Mesenchymal stem cell (in vitro differentiated cells and primary cell): ENCODE data around the gene RIMKLA.

Source experiments
- DNase-seq: peaks from one replicate; pipeline ENCODE4 v3.0.0-alpha.2; 2013
- H2AFZ ChIP-seq: one replicate; pipeline ENCODE4 v1.6.1; 2013; ENCODE audit warnings: low read depth, mild to moderate bottlenecking, control low read depth, inconsistent platforms, low read length, moderate library complexity
- H2AK5ac ChIP-seq: 2 replicates; pipeline ENCODE4 v1.6.1; 2013; ENCODE audit warnings: low read length, moderate library complexity, mild to moderate bottlenecking, inconsistent platforms; ENCODE audit not compliant: severe bottlenecking
- H2BK120ac ChIP-seq: one replicate; pipeline ENCODE4 v1.6.1; 2013; ENCODE audit warnings: low read depth, mild to moderate bottlenecking, inconsistent platforms, low read length, moderate library complexity
- H2BK12ac ChIP-seq, 2 experiments: one replicate each; pipeline ENCODE4 v1.6.1; 2013; ENCODE audit warnings: inconsistent platforms in 2 of 2, low read length in 2 of 2, mild to moderate bottlenecking in 2 of 2, moderate library complexity in 2 of 2, control low read depth in 1 of 2
- H2BK15ac ChIP-seq: one replicate; pipeline ENCODE4 v1.6.1; 2013; ENCODE audit warnings: mild to moderate bottlenecking, low read depth, inconsistent platforms; ENCODE audit not compliant: poor library complexity, severe bottlenecking
- H2BK5ac ChIP-seq: 2 replicates; pipeline ENCODE4 v1.6.1; 2013; ENCODE audit warnings: low read depth, mild to moderate bottlenecking, low read length, control low read depth, inconsistent platforms; ENCODE audit not compliant: poor library complexity, severe bottlenecking
- H3K14ac ChIP-seq, 2 experiments: one replicate each; pipeline ENCODE4 v1.6.1; 2013; ENCODE audit warnings: inconsistent platforms in 2 of 2, low read length in 2 of 2, control low read depth in 1 of 2, mild to moderate bottlenecking in 1 of 2, moderate library complexity in 1 of 2
- H3K18ac ChIP-seq, 2 experiments: one replicate each; pipeline ENCODE4 v1.6.1; 2013; ENCODE audit warnings: inconsistent platforms in 2 of 2, low read length in 2 of 2, control low read depth in 1 of 2, low read depth in 1 of 2, mild to moderate bottlenecking in 1 of 2
- H3K23ac ChIP-seq, 2 experiments: one replicate each; pipeline ENCODE4 v1.6.1; 2013; ENCODE audit warnings: inconsistent platforms in 2 of 2, low read length in 2 of 2, mild to moderate bottlenecking in 2 of 2, moderate library complexity in 2 of 2, control low read depth in 1 of 2
- H3K27ac ChIP-seq: 2 replicates; pipeline ENCODE4 v1.5.1; 2013; ENCODE audit warnings: mild to moderate bottlenecking, moderate library complexity, low read length, control low read depth, inconsistent platforms; ENCODE audit not compliant: poor library complexity, severe bottlenecking
- H3K27me3 ChIP-seq, 2 experiments: 2 replicates each; pipeline versions ENCODE4 v1.6.1 to v1.7.0; 2013; ENCODE audit warnings: low read length in 2 of 2, mild to moderate bottlenecking in 2 of 2, moderate library complexity in 2 of 2, control low read depth in 1 of 2, inconsistent platforms in 1 of 2; ENCODE audit not compliant: control insufficient read depth in 1 of 2, insufficient read depth in 1 of 2
- H3K36me3 ChIP-seq, 2 experiments: 2 replicates each; pipeline versions ENCODE4 v1.6.1 to v1.7.0; 2013; ENCODE audit warnings: low read length in 2 of 2, control low read depth in 1 of 2, inconsistent platforms in 1 of 2, low read depth in 1 of 2, mild to moderate bottlenecking in 1 of 2; ENCODE audit not compliant: insufficient read depth in 2 of 2, control insufficient read depth in 1 of 2
- H3K4ac ChIP-seq, 2 experiments: one replicate each; pipeline ENCODE4 v1.6.1; 2013; ENCODE audit warnings: inconsistent platforms in 2 of 2, low read length in 2 of 2, mild to moderate bottlenecking in 2 of 2, moderate library complexity in 2 of 2, control low read depth in 1 of 2, low read depth in 1 of 2
- H3K4me1 ChIP-seq: 2 replicates; pipeline ENCODE4 v1.6.1; 2013; ENCODE audit warnings: low read depth, low read length, control low read depth; ENCODE audit not compliant: control insufficient read depth, insufficient read depth
- H3K4me2 ChIP-seq: 2 replicates; pipeline ENCODE4 v1.6.1; 2013; ENCODE audit warnings: low read length, mild to moderate bottlenecking, inconsistent platforms; ENCODE audit not compliant: poor library complexity, severe bottlenecking
- H3K4me3 ChIP-seq, 2 experiments: 2 replicates each; pipeline versions ENCODE4 v1.5.1 to v1.7.0; 2013; ENCODE audit warnings: low read length in 2 of 2, mild to moderate bottlenecking in 2 of 2, control low read depth in 1 of 2, low read depth in 1 of 2; ENCODE audit not compliant: insufficient read depth in 1 of 2
- H3K79me1 ChIP-seq: replicated peaks from 2 replicates; pipeline ENCODE4 v1.6.1; 2013; ENCODE audit warnings: mild to moderate bottlenecking, control low read depth, low read length, inconsistent platforms; ENCODE audit not compliant: poor library complexity, severe bottlenecking
- H3K9ac ChIP-seq: 2 replicates; pipeline ENCODE4 v1.7.0; 2013; ENCODE audit warnings: mild to moderate bottlenecking, low read length, moderate library complexity
- H3K9me3 ChIP-seq: 2 replicates; pipeline ENCODE4 v1.7.0; 2013; ENCODE audit warnings: mild to moderate bottlenecking, low read length; ENCODE audit not compliant: control insufficient read depth
- H4K8ac ChIP-seq: one replicate; pipeline ENCODE4 v1.6.1; 2013; ENCODE audit warnings: inconsistent platforms, mild to moderate bottlenecking, low read length, moderate library complexity
- H4K91ac ChIP-seq: one replicate; pipeline ENCODE4 v1.6.1; 2013; ENCODE audit warnings: mild to moderate bottlenecking, low read length, inconsistent platforms
- WGBS: methylation state at CpG from one replicate; pipeline ENCODE4 v1.1.7; 2013; ENCODE audit warnings: mixed read lengths; 5-methylcytosine and 5-hydroxymethylcytosine counted together

Gene RIMKLA

DNA sequence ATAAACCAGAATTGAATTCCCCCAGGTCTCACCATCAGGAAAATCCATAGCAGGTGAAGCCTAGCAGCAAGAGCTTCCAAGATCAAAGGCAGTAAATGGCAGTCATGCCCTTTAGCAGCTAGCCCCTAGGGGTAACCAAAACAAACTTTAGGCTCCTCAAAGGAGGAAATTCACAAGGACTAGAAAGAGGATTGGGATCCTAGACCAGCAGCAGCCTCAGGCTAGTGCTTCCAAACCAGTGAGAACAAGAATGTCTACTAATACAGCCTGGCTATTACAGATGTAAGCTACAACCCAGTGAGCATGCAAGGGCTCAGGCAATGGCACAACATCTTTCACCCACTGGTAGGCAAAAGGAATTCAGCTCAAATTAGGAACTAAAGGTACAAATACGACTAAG lies 11.1 kb upstream of the RIMKLA start:
- H3K4me1 ChIP-seq: no peaks in the 10 kb centered on the region
- H3K27ac ChIP-seq: no peak overlapping the region
- no peak overlapping the region for H3K4ac ChIP-seq
- H3K18ac ChIP-seq: no peak overlapping the region
- H2BK15ac ChIP-seq: no peak overlapping the region
- no peak overlapping the region for H2AFZ ChIP-seq
- H2BK5ac ChIP-seq: no peak overlapping the region
- H3K9me3 ChIP-seq: no peaks in the 10 kb centered on the region
- no peak overlapping the region for H3K4me2 ChIP-seq
- H2AK5ac ChIP-seq: no peak overlapping the region
- H2BK120ac ChIP-seq: no peak overlapping the region
- no peak overlapping the region for H3K4me3 ChIP-seq
- no peak overlapping the region for H2BK12ac ChIP-seq
- H3K36me3 ChIP-seq: no peaks in the 10 kb centered on the region
- WGBS: 100% methylated on average over 1 of the region's 1 CpG
- no peak overlapping the region for H3K9ac ChIP-seq
- H3K14ac ChIP-seq: no peak overlapping the region
- no peak overlapping the region for H4K91ac ChIP-seq
- peaks cover 20 to 22% of the 10 kb centered on the region in 2 experiments for H3K27me3 ChIP-seq
- H3K23ac ChIP-seq: no peak overlapping the region
- DNase-seq: no peak
- no peak overlapping the region for H4K8ac ChIP-seq
- no peaks in the 10 kb centered on the region for H3K79me1 ChIP-seq

DNA sequence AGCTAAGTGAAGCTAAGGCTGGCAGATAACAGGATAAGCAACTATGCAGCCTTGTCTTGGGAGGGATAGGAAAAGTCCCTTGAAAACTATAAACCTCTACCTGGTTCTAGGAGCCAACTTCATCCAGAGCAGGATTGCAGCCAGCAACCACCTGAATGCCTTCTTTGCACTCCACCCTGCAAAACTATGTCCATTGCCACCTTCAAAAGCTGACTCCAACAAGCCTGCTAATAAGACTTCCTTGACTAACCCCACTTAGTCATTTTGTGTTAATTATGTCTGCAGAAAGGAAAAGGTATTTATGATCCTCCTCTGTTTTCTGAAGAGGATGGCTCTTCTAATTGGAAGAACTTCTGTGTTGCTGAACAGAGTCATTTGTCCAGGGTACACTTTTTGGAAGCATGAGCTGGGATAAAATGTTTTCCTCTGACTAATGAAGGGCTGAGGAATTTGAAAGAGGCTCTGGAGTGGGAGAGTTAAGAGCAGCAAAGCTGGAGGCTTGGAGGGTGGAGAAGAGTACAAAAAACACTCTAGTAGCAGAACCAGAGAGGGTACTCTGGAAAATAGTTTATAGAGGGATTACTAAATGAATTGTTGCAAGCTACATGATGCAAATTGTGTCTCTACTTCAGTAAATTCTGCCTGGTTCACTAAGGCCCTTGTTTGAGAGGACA lies 9.6 kb upstream of the RIMKLA start:
- no peak overlapping the region for H3K4ac ChIP-seq
- no peak overlapping the region for H3K4me3 ChIP-seq
- H3K23ac ChIP-seq: no peak overlapping the region
- no peak overlapping the region for H4K8ac ChIP-seq
- no peaks in the 10 kb centered on the region for H3K36me3 ChIP-seq
- H3K14ac ChIP-seq: no peak overlapping the region
- H3K4me2 ChIP-seq: no peak overlapping the region
- peaks cover 20 to 22% of the 10 kb centered on the region in 2 experiments for H3K27me3 ChIP-seq
- H2BK15ac ChIP-seq: no peak overlapping the region
- H3K4me1 ChIP-seq: no peaks in the 10 kb centered on the region
- no peak overlapping the region for H2BK12ac ChIP-seq
- no peak overlapping the region for H3K9ac ChIP-seq
- no peak overlapping the region for H2AFZ ChIP-seq
- no peak overlapping the region for H3K18ac ChIP-seq
- DNase-seq: no peak
- H2BK120ac ChIP-seq: no peak overlapping the region
- H2BK5ac ChIP-seq: no peak overlapping the region
- H3K9me3 ChIP-seq: no peaks in the 10 kb centered on the region
- H3K27ac ChIP-seq: no peak overlapping the region
- H2AK5ac ChIP-seq: no peak overlapping the region
- no peaks in the 10 kb centered on the region for H3K79me1 ChIP-seq
- H4K91ac ChIP-seq: no peak overlapping the region

DNA sequence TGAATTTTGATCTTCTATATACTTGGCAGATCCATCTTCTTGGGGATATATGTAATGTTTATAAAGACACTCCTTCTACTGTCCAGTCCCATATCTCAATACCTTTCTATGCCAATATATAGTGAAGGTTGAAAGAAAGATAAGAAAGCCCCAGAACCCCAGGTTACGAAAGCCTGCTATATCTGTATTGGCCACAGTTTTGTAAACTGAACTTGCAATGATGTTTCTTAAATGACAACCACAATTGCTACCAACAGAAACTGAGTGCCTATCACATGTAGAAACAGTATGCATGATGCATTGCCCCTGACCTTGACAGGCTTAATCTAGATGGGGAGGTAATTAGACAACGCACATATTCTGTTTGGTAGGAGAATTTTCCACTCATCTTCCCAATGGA lies 7.8 kb upstream of the RIMKLA start:
- Histone ChIP-seq H3K79me1 (no peaks in the 10 kb centered on the region), H2BK12ac (no peak overlapping the region), H3K27me3 (peaks cover 19 to 28% of the 10 kb centered on the region in 2 experiments), H3K36me3 (no peaks in the 10 kb centered on the region), H3K14ac (no peak overlapping the region), H3K9me3 (no peaks in the 10 kb centered on the region), H3K4me1 (no peaks in the 10 kb centered on the region), H3K4me3 (no peak overlapping the region), H4K8ac (no peak overlapping the region), H3K4ac (no peak overlapping the region), H4K91ac (no peak overlapping the region), H3K18ac (no peak overlapping the region), H2AK5ac (no peak overlapping the region), H2BK120ac (no peak overlapping the region), H3K9ac (no peak overlapping the region), H3K27ac (no peak overlapping the region), H3K23ac (no peak overlapping the region), H2BK15ac (no peak overlapping the region), H3K4me2 (no peak overlapping the region), H2BK5ac (no peak overlapping the region), H2AFZ (no peak overlapping the region)
- DNase-seq: no peak
- 100% methylated on average over 2 of the region's 2 CpGs for WGBS

DNA sequence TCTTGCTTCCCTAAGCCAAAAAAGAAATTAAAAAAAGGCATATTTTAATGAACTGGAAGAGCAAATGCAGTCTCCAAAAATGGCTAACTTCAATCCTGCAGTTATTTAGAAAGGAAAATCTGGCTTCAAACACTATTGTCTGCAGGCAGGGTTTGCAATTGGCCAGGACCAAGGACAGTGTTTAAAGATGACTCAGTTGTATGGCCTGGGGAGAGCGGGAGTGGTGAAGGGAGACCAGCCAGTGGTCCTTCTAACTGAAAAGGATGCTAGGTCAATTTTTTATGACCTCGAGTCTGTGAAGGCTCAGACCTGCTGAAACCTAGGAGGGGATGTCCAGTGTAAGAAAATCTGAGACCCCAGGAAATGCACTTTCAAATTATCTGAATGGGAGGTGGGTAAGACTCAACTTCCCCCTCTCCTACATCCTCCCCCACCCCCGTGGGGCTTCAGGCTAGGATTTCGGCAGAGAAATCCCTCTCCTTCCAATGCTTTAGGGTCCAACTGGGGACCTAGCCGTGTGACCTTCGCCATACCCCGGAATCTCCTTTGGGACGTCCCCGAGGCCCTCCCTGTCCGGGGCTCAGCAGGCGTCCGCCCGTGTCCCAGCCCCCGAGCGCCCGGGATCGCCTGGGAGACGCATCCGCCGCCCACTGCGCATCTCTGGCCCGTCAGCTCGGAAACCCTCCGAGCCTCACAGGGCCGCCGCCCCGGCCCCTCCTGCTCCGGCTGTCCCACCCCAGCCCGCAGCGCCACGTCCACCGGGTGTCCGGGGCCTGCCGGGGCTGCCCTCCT lies 602 bp upstream of the RIMKLA start:
- H3K4me1 ChIP-seq: peaks cover 10% of the 10 kb centered on the region
- WGBS: 2% methylated on average over 31 of the region's 34 CpGs
- no peak overlapping the region for H4K91ac ChIP-seq
- no peak overlapping the region for H2BK15ac ChIP-seq
- H2AK5ac ChIP-seq: no peak overlapping the region
- H3K27me3 ChIP-seq: peaks cover 37 to 46% of the 10 kb centered on the region in 2 experiments
- no peaks in the 10 kb centered on the region for H3K79me1 ChIP-seq
- no peak overlapping the region for H4K8ac ChIP-seq
- H2BK120ac ChIP-seq: peak overlapping the region; percentile 5
- DNase-seq: peak; percentile 43
- peaks cover 0 to 4% of the 10 kb centered on the region in 2 experiments for H3K36me3 ChIP-seq
- no peak overlapping the region for H3K27ac ChIP-seq
- H3K14ac ChIP-seq: no peak overlapping the region
- H2AFZ ChIP-seq: no peak overlapping the region
- peak overlapping the region; percentile 98 for H3K4me2 ChIP-seq
- H3K4me3 ChIP-seq: peak overlapping the region; percentile 63
- no peak overlapping the region for H2BK12ac ChIP-seq
- H3K23ac ChIP-seq: no peak overlapping the region
- H3K9me3 ChIP-seq: no peaks in the 10 kb centered on the region
- no peak overlapping the region for H3K4ac ChIP-seq
- no peak overlapping the region for H3K9ac ChIP-seq
- no peak overlapping the region for H2BK5ac ChIP-seq
- peak overlapping the region in 1 of 2 experiments; percentile 12 for H3K18ac ChIP-seq
